Endothelial cell of umbilical vein (primary cell): ENCODE measurements around the gene CCN2. TPM values are rescaled to one million over a fixed set of nuclear protein-coding genes. Genes with fewer than 3 reads are reported as not detected.

Source experiments
- BruUV-seq: library from RNA; stranded (reverse); fragments of 400-500 nt; replicated peaks from 2 replicates; lab custom pipeline; 2021; lab: Mats Ljungman, UMichigan
- CTCF ChIA-PET: fragments of 300-600, 350-600 bp; sonication (Branson Sonifier 250); formaldehyde crosslinking; loops from one replicate; lab custom pipeline; 2021; ENCODE audit warnings: antibody characterized with exemption, inconsistent platforms; lab: Charles Lee
- POLR2A ChIA-PET: fragments of 300-600, 350-600 bp; sonication (Branson Sonifier 250); formaldehyde crosslinking; loops from one replicate; lab custom pipeline; 2021; ENCODE audit warnings: antibody characterized with exemption, inconsistent platforms; lab: Charles Lee
- DNase-seq: peaks from one replicate; pipeline ENCODE4 v3.0.0-alpha.2; 2011; ENCODE audit warnings: low read depth, low spot score
- FAIRE-seq: peaks from 2 replicates; lab custom pipeline; 2011; peaks lifted over from hg19 to GRCh38; lab: Jason Lieb, UNC
- H2AFZ ChIP-seq: 2 replicates; pipeline ENCODE4 v1.6.0; 2012; ENCODE audit warnings: low read depth, low read length, control low read depth, inconsistent platforms
- H3K27ac ChIP-seq: 2 replicates; pipeline ENCODE4 v1.5.1; 2011; ENCODE audit warnings: low read depth, mild to moderate bottlenecking, control low read depth, low read length, moderate library complexity; ENCODE audit not compliant: insufficient read depth
- H3K27me3 ChIP-seq, 2 experiments: 2 replicates each; pipeline versions ENCODE4 v1.6.0 to v1.6.1; 2011; ENCODE audit warnings: low read length in 2 of 2, mixed read lengths in 1 of 2; ENCODE audit not compliant: control insufficient read depth in 2 of 2, insufficient read depth in 2 of 2
- H3K36me3 ChIP-seq, 2 experiments: 2 replicates in 1 of 2; 3 replicates in 1 of 2; pipeline ENCODE4 v1.5.1; 2011; ENCODE audit warnings: low read length in 2 of 2, mild to moderate bottlenecking in 1 of 2, moderate library complexity in 1 of 2; ENCODE audit not compliant: control insufficient read depth in 2 of 2, insufficient read depth in 2 of 2; ENCODE audit errors: extremely low read depth in 1 of 2
- H3K4me1 ChIP-seq: 3 replicates; pipeline ENCODE4 v1.5.1; 2011; ENCODE audit warnings: mild to moderate bottlenecking, low read length; ENCODE audit not compliant: control insufficient read depth, insufficient read depth; ENCODE audit errors: extremely low read depth
- H3K4me2 ChIP-seq: 2 replicates; pipeline ENCODE4 v1.6.1; 2011; ENCODE audit warnings: low read length, control low read depth, mixed read lengths; ENCODE audit not compliant: insufficient read depth
- H3K4me3 ChIP-seq, 3 experiments: fragments of 200-600 bp in 1 of 3; sonication (generic), shearing (Covaris generic) in 1 of 3; replicated peaks in 1 of 3; 2 replicates each; pipeline ENCODE4 v1.5.1; 2011 to 2016; ENCODE audit warnings: control low read depth in 3 of 3, low read length in 3 of 3, mild to moderate bottlenecking in 2 of 3, inconsistent platforms in 1 of 3, low read depth in 1 of 3, moderate library complexity in 1 of 3; ENCODE audit not compliant: insufficient read depth in 1 of 3
- H3K79me2 ChIP-seq: 2 replicates; pipeline ENCODE4 v1.6.0; 2012; ENCODE audit warnings: low read length, inconsistent platforms; ENCODE audit not compliant: control insufficient read depth, insufficient read depth
- H3K9ac ChIP-seq: replicated peaks from 2 replicates; pipeline ENCODE3; 2011; ENCODE audit warnings: low read length, control low read depth; ENCODE audit not compliant: insufficient read depth; ENCODE audit errors: extremely low read depth
- H3K9me1 ChIP-seq: replicated peaks from 3 replicates; pipeline ENCODE4 v1.6.0; 2011; ENCODE audit warnings: mild to moderate bottlenecking, low read length; ENCODE audit not compliant: control insufficient read depth, insufficient read depth; ENCODE audit errors: extremely low read depth
- H3K9me3 ChIP-seq: replicated peaks from 2 replicates; pipeline ENCODE4 v1.5.1; 2012; ENCODE audit warnings: low read length, inconsistent platforms; ENCODE audit not compliant: control insufficient read depth, insufficient read depth
- H4K20me1 ChIP-seq: replicated peaks from 2 replicates; pipeline ENCODE3; 2011; ENCODE audit warnings: mild to moderate bottlenecking, low read length; ENCODE audit not compliant: control insufficient read depth, insufficient read depth; ENCODE audit errors: extremely low read depth
- CTCF ChIP-seq, 2 donors: IDR thresholded peaks; 1 replicate in 1 of 2; 2 replicates in 1 of 2; pipeline ENCODE4 v1.5.1; 2011; ENCODE audit warnings: low read length in 2 of 2, mild to moderate bottlenecking in 2 of 2, moderate library complexity in 2 of 2, control low read depth in 1 of 2, inconsistent platforms in 1 of 2, low read depth in 1 of 2; ENCODE audit not compliant: insufficient read depth in 1 of 2; ENCODE audit errors: extremely low read depth in 1 of 2
- EZH2 ChIP-seq: IDR thresholded peaks from 2 replicates; pipeline ENCODE4 v1.6.1; 2012; ENCODE audit warnings: borderline replicate concordance, low read depth, mild to moderate bottlenecking, moderate library complexity, low read length, inconsistent platforms; ENCODE audit not compliant: severe bottlenecking
- FOS ChIP-seq: IDR thresholded peaks from 2 replicates; pipeline ENCODE4 v1.6.1; 2011; ENCODE audit warnings: mild to moderate bottlenecking, low read length, moderate library complexity, borderline replicate concordance; ENCODE audit not compliant: insufficient read depth
- GATA2 ChIP-seq: IDR thresholded peaks from 2 replicates; pipeline ENCODE4 v1.7.0; 2011; ENCODE audit warnings: low read depth, mild to moderate bottlenecking, moderate library complexity, mixed read lengths, low read length; ENCODE audit not compliant: insufficient read length, insufficient read depth
- JUN ChIP-seq: IDR thresholded peaks from 2 replicates; pipeline ENCODE4 v1.6.1; 2011; ENCODE audit warnings: borderline replicate concordance, low read depth; ENCODE audit not compliant: insufficient read length, insufficient read depth
- MAX ChIP-seq: IDR thresholded peaks from 2 replicates; pipeline ENCODE4 v1.6.1; 2011; ENCODE audit not compliant: insufficient read depth, insufficient read length
- MYC ChIP-seq: IDR thresholded peaks from one replicate; pipeline ENCODE4 v1.6.1; 2011; ENCODE audit warnings: mild to moderate bottlenecking, low read depth, low read length
- POLR2A ChIP-seq: IDR thresholded peaks from 2 replicates; pipeline ENCODE4 v1.6.1; 2012; ENCODE audit warnings: low read depth, mild to moderate bottlenecking, control low read depth, low read length
- POLR2AphosphoS5 ChIP-seq: IDR thresholded peaks from 2 replicates; pipeline ENCODE4 v1.6.1; 2012; ENCODE audit warnings: low read depth, mild to moderate bottlenecking, control low read depth, low read length, moderate library complexity; ENCODE audit not compliant: insufficient read depth
- dilution Hi-C: fragments of 300-500 bp; cut with MboI; formaldehyde crosslinking; loops from one replicate; pipeline ENCODE4 v1.15.0; 2019; ENCODE audit warnings: low sequenced_read_pairs; ENCODE audit not compliant: extremely low pct_ligation_motif_present
- intact Hi-C: fragments of 100-400 bp; cut with micrococcal nuclease; formaldehyde crosslinking; loops from one replicate; pipeline ENCODE4 v1.10.0; 2022
- polyA plus RNA-seq, 4 experiments: library from polyadenylated mRNA; depleted of rRNA in 3 of 4; stranded (reverse) in 3 of 4; unstranded in 1 of 4; fragments of >200 nt; gene quantifications; 2 replicates each; pipeline versions ENCODE4 v1.2.1 to v1.2.3, GENCODE V29; 2011 to 2012; ENCODE audit warnings: missing spikeins in 1 of 4
- total RNA-seq: library from RNA; stranded (reverse); gene quantifications from 2 replicates; pipeline ENCODE4 v1.2.3, GENCODE V29; 2021

CCN2 gene
- total and polyA plus RNA-seq, 2 donors (not counting 3 experiments of a cell fraction or from before 2014, with no cell fraction given) = 1,926 to 2,488 TPM

- no TSS peak for BruUV-seq
- H4K20me1 ChIP-seq = no peaks in the 10 kb centered on the region
- no peak overlapping the region for H3K27ac ChIP-seq
- intact Hi-C loops (no loop called here), dilution Hi-C loops (no loop called here)
- no peak for DNase-seq
- no peaks in the 10 kb centered on the region for H3K27me3 ChIP-seq
- no peak overlapping the region for H2AFZ ChIP-seq
- ChIA-PET POLR2A (no interaction called here), CTCF (interaction anchor here (0.6 to 2.6 kb wide), 6 partner anchors 8 to 367 kb away, joined by 3 to 9 read pairs (median 4); no protein-coding TSS in a partner anchor)
- no peak overlapping the region for H3K4me3 ChIP-seq
- no peaks in the 10 kb centered on the region for H3K9me1 ChIP-seq
- TF ChIP-seq MAX (no peak), EZH2 (no peak), CTCF (IDR thresholded peaks at IDR 0.05; ENCODE audit: extremely low read depth in 1 of 2, insufficient read depth in 1 of 2, low read depth in 1 of 2, low read length in 2 of 2) (no peak), GATA2 (no peak), POLR2AphosphoS5 (no peak), POLR2A (no peak), MYC (no peak), JUN (no peak), FOS (no peak)
- no peak overlapping the region for H3K4me2 ChIP-seq
- no peaks in the 10 kb centered on the region for H3K9me3 ChIP-seq
- no peak for FAIRE-seq
- H3K79me2 ChIP-seq = no peaks in the 10 kb centered on the region
- no peaks in the 10 kb centered on the region for H3K36me3 ChIP-seq
- no peak overlapping the region for H3K9ac ChIP-seq
- no peaks in the 10 kb centered on the region for H3K4me1 ChIP-seq
Measured at GRCh38 chr6:131931063-131931750, 20.0 kb downstream of the CCN2 start.
